Smooth muscle cell (in vitro differentiated cells): ENCODE measurements around the gene E2F4. TPM values are rescaled to one million over a fixed set of nuclear protein-coding genes. Genes with fewer than 3 reads are reported as not detected.

Experiments used
- DNase-seq: peaks from one replicate; lab custom pipeline; 2025; ENCODE audit not compliant: unreplicated experiment; lab: John Stamatoyannopoulos, UW
- H2AFZ ChIP-seq: fragments of 200-600 bp; sonication (generic); 2 replicates; pipeline ENCODE4 v1.6.0; 2016; ENCODE audit warnings: antibody characterized with exemption, low read depth, mild to moderate bottlenecking
- H3F3A ChIP-seq: fragments of 200-600 bp; sonication (generic); 2 replicates; pipeline ENCODE4 v1.6.0; 2017; ENCODE audit warnings: antibody characterized with exemption, low read depth
- H3K27ac ChIP-seq: fragments of 200-600 bp; sonication (generic); 2 replicates; pipeline ENCODE4 v1.5.1; 2016; ENCODE audit warnings: low read depth, mild to moderate bottlenecking
- H3K27me3 ChIP-seq: fragments of 200-600 bp; sonication (generic); 2 replicates; pipeline ENCODE4 v1.6.1; 2016; ENCODE audit warnings: low read depth, mild to moderate bottlenecking
- H3K36me3 ChIP-seq: fragments of 200-600 bp; sonication (generic); 2 replicates; pipeline ENCODE4 v1.5.1; 2016; ENCODE audit warnings: low read depth
- H3K4me1 ChIP-seq: fragments of 200-600 bp; sonication (generic); 2 replicates; pipeline ENCODE4 v1.5.1; 2016; ENCODE audit warnings: low read depth
- H3K4me2 ChIP-seq: fragments of 200-600 bp; sonication (generic); 2 replicates; pipeline ENCODE4 v1.6.0; 2016; ENCODE audit warnings: mild to moderate bottlenecking
- H3K4me3 ChIP-seq: fragments of 200-600 bp; sonication (generic); 2 replicates; pipeline ENCODE4 v1.5.1; 2016; ENCODE audit warnings: mild to moderate bottlenecking
- H3K79me2 ChIP-seq: fragments of 200-600 bp; sonication (generic); 2 replicates; pipeline ENCODE4 v1.6.0; 2016; ENCODE audit warnings: low read depth, mild to moderate bottlenecking
- H3K9ac ChIP-seq: fragments of 200-600 bp; sonication (generic); 2 replicates; pipeline ENCODE4 v1.6.0; 2016; ENCODE audit warnings: low read depth
- H3K9me3 ChIP-seq: fragments of 200-600 bp; sonication (generic); replicated peaks from 2 replicates; pipeline ENCODE4 v1.5.1; 2016; ENCODE audit warnings: low read depth
- H4K20me1 ChIP-seq: fragments of 200-600 bp; sonication (generic); 2 replicates; pipeline ENCODE4 v1.6.0; 2016; ENCODE audit warnings: low read depth
- CTCF ChIP-seq: fragments of 200-600 bp; sonication (generic); IDR thresholded peaks from 2 replicates; pipeline ENCODE4 v1.5.1; 2017; ENCODE audit warnings: borderline replicate concordance, mild to moderate bottlenecking, antibody characterized with exemption; ENCODE audit not compliant: insufficient read depth, poor library complexity, severe bottlenecking
- WGBS: methylation state at CpG from one replicate; pipeline ENCODE4 v1.1.7; 2016; ENCODE audit warnings: low lambda C conversion rate; 5-methylcytosine and 5-hydroxymethylcytosine counted together
- polyA plus RNA-seq: library from polyadenylated mRNA; unstranded; fragments of >200 nt; fragmentation: Nextera tagmentation; extraction: Ambion mirVana; gene quantifications from 2 replicates; pipeline ENCODE4 v1.2.1, GENCODE V29; 2016
- total RNA-seq: library from RNA; depleted of rRNA; stranded (reverse); fragments of >200 nt; gene quantifications from 2 replicates; pipeline ENCODE4 v1.2.3, GENCODE V29; 2014

Gene E2F4
- total and polyA plus RNA-seq, 2 experiments from 2014 or later, result 49.9 to 53.8 TPM

- Histone ChIP-seq H3K9me3 (no peaks in the 10 kb centered on the region), H2AFZ (no peak overlapping the region), H3K4me3 (no peak overlapping the region), H3K4me1 (peaks cover 26% of the 10 kb centered on the region), H3K27ac (no peak overlapping the region), H3K36me3 (no peaks in the 10 kb centered on the region), H3K4me2 (no peak overlapping the region), H3F3A (no peaks in the 10 kb centered on the region), H3K9ac (no peak overlapping the region), H3K27me3 (no peaks in the 10 kb centered on the region), H4K20me1 (peaks cover 22% of the 10 kb centered on the region), H3K79me2 (peaks cover 21% of the 10 kb centered on the region)
- TF ChIP-seq CTCF, result no peak
- WGBS, result 97% methylated on average over 15 of the region's 15 CpGs
- DNase-seq, result no peak
Observed at GRCh38 chr16:67188798-67189197, 3.2 kb upstream of the E2F4 start.

- H3K36me3 ChIP-seq, result no peaks in the 10 kb centered on the region
- no peaks in the 10 kb centered on the region for H3K27me3 ChIP-seq
- no peak for DNase-seq
- TF ChIP-seq CTCF, result no peak
- H2AFZ ChIP-seq, result no peak within 1 kb of the TSS
- no peaks in the 10 kb centered on the region for H3F3A ChIP-seq
- no peak within 1 kb of the TSS for H3K27ac ChIP-seq
- peaks cover 27% of the 10 kb centered on the region for H3K79me2 ChIP-seq
- WGBS, result 52% methylated on average over 4 of the region's 6 CpGs
- peaks cover 18% of the 10 kb centered on the region for H3K4me1 ChIP-seq
- H3K4me2 ChIP-seq, result no peak within 1 kb of the TSS
- no peak within 1 kb of the TSS for H3K4me3 ChIP-seq
- H3K9me3 ChIP-seq, result no peaks in the 10 kb centered on the region
- no peak within 1 kb of the TSS for H3K9ac ChIP-seq
- peaks cover 19% of the 10 kb centered on the region for H4K20me1 ChIP-seq
Observed at GRCh38 chr16:67190041-67190440, 1.9 kb upstream of the E2F4 start, which contains the start of gene EXOC3L1. EXOC3L1 (minus strand) TSS chr16:67190136; CDS start chr16:67189676, 460 bp downstream.

- Histone ChIP-seq H3K27me3 (no peaks in the 10 kb centered on the region), H3K36me3 (no peaks in the 10 kb centered on the region), H3K27ac (no peak overlapping the region), H3K4me2 (no peak overlapping the region), H3K79me2 (peaks cover 27% of the 10 kb centered on the region), H3K9me3 (no peaks in the 10 kb centered on the region), H3K4me1 (peaks cover 18% of the 10 kb centered on the region), H3F3A (no peaks in the 10 kb centered on the region), H4K20me1 (peaks cover 18% of the 10 kb centered on the region), H3K9ac (no peak overlapping the region), H3K4me3 (no peak overlapping the region), H2AFZ (no peak overlapping the region)
- TF ChIP-seq CTCF, result no peak
- 74% methylated on average over 13 of the region's 13 CpGs for WGBS
- DNase-seq, result no peak
Observed at GRCh38 chr16:67190448-67191399, 1.2 kb upstream of the E2F4 start.
